Uterus (tissue), 4 donors: ENCODE results near the gene MS4A12. TPM values are rescaled to one million over a fixed set of nuclear protein-coding genes. Genes with fewer than 3 reads are reported as not detected.

Experiments
- DNase-seq, 2 donors: peaks; one replicate each; pipeline ENCODE4 v3.0.0-alpha.2; 2019 to 2020
- H3K27ac ChIP-seq, 2 donors: fragments of 200-600 bp; sonication (generic); 1 replicate in 1 of 2; 2 replicates in 1 of 2; pipeline ENCODE4 v1.5.1; 2016 to 2018
- H3K27me3 ChIP-seq, 2 donors: fragments of 200-600 bp; sonication (generic); one replicate each; pipeline ENCODE4 v1.5.1; 2018 to 2019; ENCODE audit warnings: control low read depth in 1 of 2
- H3K36me3 ChIP-seq, 2 donors: fragments of 200-600 bp; sonication (generic); one replicate each; pipeline ENCODE4 v1.5.1; 2019; ENCODE audit warnings: control low read depth in 1 of 2
- H3K4me1 ChIP-seq, 2 donors: fragments of 200-600 bp; sonication (generic); one replicate each; pipeline ENCODE4 v1.5.1; 2018 to 2019; ENCODE audit warnings: control low read depth in 1 of 2
- H3K4me3 ChIP-seq, 2 donors: fragments of 200-600 bp; sonication (generic); 1 replicate in 1 of 2; 2 replicates in 1 of 2; pipeline ENCODE4 v1.5.1; 2018 to 2019; ENCODE audit warnings: mild to moderate bottlenecking in 1 of 2
- H3K9me3 ChIP-seq, 2 donors: fragments of 200-600 bp; sonication (generic); one replicate each; pipeline ENCODE4 v1.5.1; 2019; ENCODE audit warnings: control low read depth in 1 of 2
- CTCF ChIP-seq, 4 experiments: fragments of 200-600 bp in 2 of 4; fragments of 450-650 bp in 2 of 4; sonication (generic) in 2 of 4; IDR thresholded peaks; one replicate each; pipeline ENCODE4 v1.5.1; 2016 to 2019; ENCODE audit warnings: antibody characterized with exemption in 4 of 4, mild to moderate bottlenecking in 2 of 4, moderate library complexity in 1 of 4
- POLR2A ChIP-seq, 2 donors: fragments of 450-650 bp; IDR thresholded peaks; one replicate each; pipeline ENCODE4 v1.6.1; 2016; ENCODE audit warnings: antibody characterized with exemption in 2 of 2, mild to moderate bottlenecking in 1 of 2, moderate library complexity in 1 of 2
- intact Hi-C: fragments of 100-400 bp; cut with DNase I; formaldehyde crosslinking; loops from one replicate; pipeline ENCODE4 v1.15.1; 2023; ENCODE audit warnings: low total_unique reads
- total RNA-seq, 4 donors: library from RNA; depleted of rRNA in 3 of 4; stranded (reverse); fragments of >200 nt in 3 of 4; gene quantifications; one replicate each; pipeline versions ENCODE4 v1.1.0 to v1.2.4, GENCODE V29; 2014 to 2023
- donor health status: DM: yes; HTN: yes; CAD: no.

Gene MS4A12
- total RNA-seq, 4 donors from 2014 or later: not detected

- H3K27ac ChIP-seq: no peak overlapping the region
- TF ChIP-seq CTCF (IDR thresholded peaks at IDR 0.05) (no peak), POLR2A (IDR thresholded peaks at IDR 0.05) (no peak)
- H3K36me3 ChIP-seq: no peaks in the 10 kb centered on the region
- H3K27me3 ChIP-seq: no peaks in the 10 kb centered on the region
- H3K9me3 ChIP-seq: no peaks in the 10 kb centered on the region
- no peak for DNase-seq
- intact Hi-C loops: no loop called here
- H3K4me1 ChIP-seq: no peaks in the 10 kb centered on the region
- H3K4me3 ChIP-seq: no peak overlapping the region
Measured at GRCh38 chr11:60457576-60457975, 35.0 kb upstream of the MS4A12 start.

- intact Hi-C loops: no loop called here
Measured at GRCh38 chr11:60459345-60459744, 33.2 kb upstream of the MS4A12 start.

GRCh38 chr11:60468829-60469228 is 23.7 kb upstream of the MS4A12 start:
- intact Hi-C loops: no loop called here
- DNase-seq: no peak
- Histone ChIP-seq H3K4me3 (no peak overlapping the region), H3K36me3 (no peaks in the 10 kb centered on the region), H3K9me3 (no peaks in the 10 kb centered on the region), H3K4me1 (no peaks in the 10 kb centered on the region), H3K27ac (no peak overlapping the region), H3K27me3 (no peaks in the 10 kb centered on the region)
- TF ChIP-seq CTCF (IDR thresholded peaks at IDR 0.05) (no peak), POLR2A (IDR thresholded peaks at IDR 0.05) (no peak)

More at GRCh38 chr11:60459345-60459744, 33.2 kb upstream of the MS4A12 start:
- H3K9me3 ChIP-seq: no peaks in the 10 kb centered on the region
- no peak for TF ChIP-seq POLR2A (IDR thresholded peaks at IDR 0.05)
- no peak for TF ChIP-seq CTCF (IDR thresholded peaks at IDR 0.05)
- no peak overlapping the region for H3K4me3 ChIP-seq
- H3K27me3 ChIP-seq: no peaks in the 10 kb centered on the region
- H3K36me3 ChIP-seq: no peaks in the 10 kb centered on the region
- H3K27ac ChIP-seq: no peak overlapping the region
- no peaks in the 10 kb centered on the region for H3K4me1 ChIP-seq
- no peak for DNase-seq

- Histone ChIP-seq H3K4me3 (no peak overlapping the region), H3K27ac (no peak overlapping the region), H3K27me3 (no peaks in the 10 kb centered on the region), H3K4me1 (no peaks in the 10 kb centered on the region), H3K36me3 (no peaks in the 10 kb centered on the region), H3K9me3 (no peaks in the 10 kb centered on the region)
- intact Hi-C loops: no loop called here
- DNase-seq: no peak
- TF ChIP-seq POLR2A (IDR thresholded peaks at IDR 0.05): no peak
- no peak for TF ChIP-seq CTCF (IDR thresholded peaks at IDR 0.05)
Measured at GRCh38 chr11:60469723-60470122, 22.9 kb upstream of the MS4A12 start.

GRCh38 chr11:60477035-60477445 is 15.5 kb upstream of the MS4A12 start:
- TF ChIP-seq CTCF (IDR thresholded peaks at IDR 0.05) (no peak), POLR2A (IDR thresholded peaks at IDR 0.05) (no peak)
- H3K27ac ChIP-seq: no peak overlapping the region
- no peak for DNase-seq
- H3K36me3 ChIP-seq: no peaks in the 10 kb centered on the region
- H3K4me1 ChIP-seq: no peaks in the 10 kb centered on the region
- no peak overlapping the region for H3K4me3 ChIP-seq
- intact Hi-C loops: no loop called here
- no peaks in the 10 kb centered on the region for H3K9me3 ChIP-seq
- no peaks in the 10 kb centered on the region for H3K27me3 ChIP-seq
